ENCODE results near the gene KRTAP10-10.
"Not testable (repeated sequence)": the region's sequence is repeated elsewhere in the genome, so short reads cannot be mapped to it uniquely, and the experiment has no call there.

The KRTAP10-10 gene

DNA sequence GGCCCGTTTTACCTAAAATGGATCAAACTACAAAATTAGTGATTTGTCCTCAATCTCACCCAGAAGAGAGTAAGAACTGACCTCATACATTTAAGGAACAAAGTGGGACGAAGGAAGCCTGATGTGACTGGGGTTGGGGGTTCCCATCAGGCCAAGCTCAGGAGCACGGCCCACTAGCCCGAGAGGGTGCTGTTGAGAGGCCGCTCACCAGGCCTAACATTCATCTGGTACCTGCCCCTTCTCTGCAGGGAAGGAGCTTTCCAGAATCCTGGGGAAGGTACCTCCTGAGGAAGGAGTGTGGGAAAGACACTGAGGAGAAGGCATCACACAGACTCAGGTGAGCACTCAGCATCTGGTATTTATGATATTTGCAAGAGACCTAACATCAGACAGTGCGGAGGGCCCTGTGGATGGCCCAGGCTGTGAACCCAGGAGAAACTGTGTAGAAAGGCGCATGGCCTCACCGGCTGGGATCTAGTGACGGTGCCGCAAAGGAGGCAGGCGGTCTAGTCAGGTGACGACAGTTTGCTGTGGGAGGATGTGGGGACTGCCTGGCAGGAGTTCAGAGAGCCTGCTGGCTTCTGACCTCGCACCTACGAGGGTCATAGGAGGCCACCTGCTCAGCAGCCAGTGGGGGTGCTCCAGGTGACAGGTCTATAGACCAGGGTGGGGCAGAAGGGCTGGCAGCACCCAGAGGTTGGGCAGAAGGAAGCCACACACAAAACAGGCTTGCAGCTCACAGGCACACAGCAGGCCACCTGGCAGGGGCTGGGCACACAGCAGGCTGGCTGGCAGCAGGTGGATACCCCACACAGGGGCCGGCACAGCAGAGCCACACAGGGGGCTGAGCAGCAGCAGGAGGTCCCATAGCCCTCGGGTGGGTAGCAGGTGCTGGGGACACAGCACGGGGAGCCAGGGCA lies 16.8 kb downstream of the KRTAP10-10 start:
- no peak for DNase-seq

DNA sequence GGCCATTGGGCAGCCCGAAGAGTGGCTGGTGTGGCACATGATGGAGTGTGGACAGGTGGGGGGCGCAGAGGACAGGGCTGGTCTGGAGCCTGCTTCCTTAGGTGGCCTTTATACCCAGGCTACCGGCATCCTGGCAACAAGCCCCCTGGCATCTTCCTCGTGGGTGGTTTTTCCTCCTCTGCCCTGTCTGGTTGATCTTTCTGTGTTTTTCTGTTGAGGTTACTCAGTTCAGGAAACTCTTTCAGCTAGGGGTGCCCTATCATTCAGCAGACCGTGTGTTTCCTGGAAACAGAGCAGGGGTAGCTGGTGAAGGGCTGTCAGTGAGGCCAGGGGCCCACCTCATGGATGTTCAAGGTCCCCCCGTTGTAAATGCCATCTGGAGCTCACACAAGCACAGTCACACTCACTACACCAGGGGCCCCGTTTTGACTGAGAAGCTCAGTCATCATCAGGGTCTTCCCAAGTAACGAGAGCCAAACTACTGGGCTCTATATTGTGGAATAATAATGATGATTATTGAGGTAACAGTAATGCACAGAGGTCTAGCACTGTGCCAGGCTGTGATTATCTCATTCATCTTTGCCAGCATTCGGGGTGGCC lies 17.5 kb downstream of the KRTAP10-10 start, which contains the start of gene KRTAP12-4:
TSS of gene KRTAP12-4 (minus strand) at position 84 of the 600 bp plus-strand sequence. CDS start at position 39, 45 bp downstream.
- no peak for DNase-seq

DNA sequence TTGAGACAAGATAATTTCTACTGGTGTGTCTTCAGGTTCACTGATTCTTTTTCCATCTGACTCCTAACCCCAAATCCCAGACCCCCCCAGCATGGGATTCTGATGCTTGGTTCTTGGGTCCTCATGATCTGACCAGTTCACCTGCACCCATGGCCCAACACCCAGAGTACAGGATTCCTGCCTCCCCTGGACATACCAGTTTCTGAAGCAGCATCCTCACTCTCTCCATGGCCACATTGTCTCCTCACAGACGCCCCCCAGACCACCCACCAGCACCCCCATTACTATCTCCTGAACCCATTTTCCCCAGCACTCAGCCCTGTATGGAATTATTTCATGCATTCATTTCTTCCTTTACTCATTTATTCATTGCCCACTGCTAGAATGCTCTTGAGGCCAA lies 19.7 kb downstream of the KRTAP10-10 start:
- no peak for DNase-seq

DNA sequence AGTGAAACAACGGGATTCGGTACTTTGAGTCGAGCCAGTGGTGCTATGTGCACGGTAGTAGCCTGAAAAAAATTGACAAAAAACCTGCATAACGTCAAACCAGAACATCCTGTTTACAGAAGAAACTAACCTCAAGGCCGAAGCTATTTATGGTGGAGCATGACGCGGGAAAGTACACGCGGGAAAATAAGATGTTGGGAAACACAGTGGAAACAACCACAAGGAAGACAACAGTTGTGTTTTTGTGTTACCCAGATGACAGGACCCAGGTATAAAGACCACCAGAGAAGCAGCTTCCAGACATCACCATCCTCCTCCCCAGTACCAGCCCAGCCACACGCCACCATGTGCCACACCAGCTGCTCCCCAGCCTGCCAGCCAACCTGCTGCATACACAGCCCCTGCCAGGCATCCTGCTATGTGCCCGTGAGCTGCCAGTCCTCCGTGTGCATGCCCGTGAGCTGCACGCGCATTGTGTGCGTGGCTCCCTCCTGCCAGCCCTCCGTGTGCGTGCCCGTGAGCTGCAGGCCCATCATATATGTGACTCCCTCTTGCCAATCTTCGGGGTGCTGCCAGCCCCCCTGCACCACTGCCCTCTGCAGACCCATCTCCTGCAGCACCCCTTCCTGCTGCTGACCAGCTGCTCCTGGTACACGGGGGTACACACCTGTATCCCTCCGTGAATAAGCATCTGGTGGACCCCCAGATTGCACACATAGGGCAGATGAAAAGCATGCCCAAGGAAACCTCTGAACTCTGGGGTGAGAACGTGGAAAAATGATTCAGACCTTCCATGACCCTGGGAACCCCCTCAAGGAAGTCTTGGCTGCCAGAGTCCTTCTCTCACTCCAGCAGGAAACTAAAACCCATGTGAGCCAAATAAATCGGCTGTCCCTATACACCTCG lies 20.7 kb downstream of the KRTAP10-10 start, which contains the start of gene KRTAP12-3:
TSS of gene KRTAP12-3 (plus strand) at position 298 of the 906 bp plus-strand sequence. CDS start at position 346, 48 bp downstream.
- no peak for DNase-seq

DNA sequence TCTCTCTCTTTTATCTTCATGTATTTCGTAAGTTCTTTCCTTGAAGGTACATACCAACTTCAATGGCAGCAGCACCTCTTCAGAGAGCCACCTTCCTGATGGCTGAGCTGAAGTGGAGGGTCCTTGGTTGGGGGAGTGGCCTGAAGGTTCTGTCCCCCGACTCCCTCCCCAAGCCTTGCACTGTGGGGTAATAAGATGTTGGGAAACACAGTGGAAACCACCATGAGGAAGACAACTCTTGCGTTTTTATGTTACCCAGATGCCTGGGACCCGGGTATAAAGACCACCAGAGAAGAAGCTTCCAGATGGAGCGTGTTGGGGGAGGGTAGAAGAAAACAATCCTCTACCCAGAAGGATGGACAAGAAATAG lies 21.4 kb downstream of the KRTAP10-10 start:
- no peak for DNase-seq

DNA sequence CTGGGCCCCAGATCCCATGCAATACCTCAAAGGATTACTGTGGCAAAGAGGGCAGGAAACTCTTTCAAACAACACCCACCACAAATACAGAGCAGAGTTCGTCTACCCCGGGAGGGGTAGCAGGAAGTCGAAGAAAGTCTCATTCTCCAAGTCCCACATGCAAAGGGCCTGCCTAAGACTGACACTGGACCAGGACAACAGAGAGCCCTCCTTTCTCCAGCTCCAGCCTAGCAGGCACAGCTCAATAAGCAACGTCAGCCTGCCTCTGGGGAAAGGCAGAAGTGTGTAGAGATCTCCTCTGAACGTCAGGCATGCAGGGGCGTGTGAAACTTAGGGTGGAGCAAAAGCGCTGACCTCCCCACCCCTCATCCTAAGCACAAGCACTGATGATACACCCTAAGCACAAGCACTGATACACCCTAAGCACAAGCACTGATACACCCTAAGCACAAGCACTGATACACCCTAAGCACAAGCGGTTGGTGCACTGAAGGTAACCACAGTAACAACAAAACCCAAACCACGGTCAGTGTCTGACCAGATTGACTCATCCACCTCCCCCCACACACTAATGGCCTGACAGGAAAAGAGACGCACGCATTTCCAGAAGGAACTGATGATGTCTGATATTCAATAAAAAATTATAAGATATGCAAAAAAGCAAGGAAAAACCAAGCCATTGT lies 21.9 kb downstream of the KRTAP10-10 start:
- no peak for DNase-seq

DNA sequence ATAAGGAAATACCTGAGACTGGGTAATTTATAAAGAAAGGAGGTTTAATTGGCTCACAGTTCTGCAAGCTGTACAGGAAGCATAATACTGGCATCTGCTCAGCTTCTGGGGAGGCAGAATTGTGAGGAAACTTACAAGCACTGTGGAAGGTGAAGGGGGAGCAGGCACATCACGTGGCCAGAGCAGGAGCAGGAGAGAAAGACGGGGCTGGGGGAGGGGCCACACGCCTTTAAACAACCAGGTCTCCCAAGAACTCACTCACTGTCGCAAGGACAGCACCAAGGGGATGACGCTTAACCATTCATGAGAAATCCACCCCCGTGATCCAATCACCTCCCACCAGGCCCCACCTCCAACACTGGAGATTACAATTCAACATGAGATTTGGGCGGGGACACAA lies 24.4 kb downstream of the KRTAP10-10 start:
- DNase-seq = not testable (repeated sequence)

DNA sequence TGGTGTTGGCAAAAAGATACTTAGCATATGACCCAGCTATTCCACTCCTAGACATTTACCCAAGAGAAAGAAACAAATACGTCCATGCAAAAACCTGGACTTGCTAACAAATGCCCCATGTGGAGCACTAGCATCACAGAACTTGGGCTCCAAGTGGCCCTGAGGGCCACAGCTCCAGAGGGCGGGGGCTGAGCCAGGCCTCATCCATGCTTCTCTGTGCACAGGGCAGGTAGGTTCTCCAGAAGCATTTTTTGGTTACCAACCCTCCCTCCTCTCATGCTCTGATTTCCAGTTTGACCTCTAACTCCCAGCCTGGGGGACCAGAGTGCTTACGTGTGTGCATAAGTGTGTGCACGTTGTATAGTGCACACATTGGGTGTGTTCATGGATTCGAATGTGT lies 27.5 kb downstream of the KRTAP10-10 start:
- DNase-seq = no peak

DNA sequence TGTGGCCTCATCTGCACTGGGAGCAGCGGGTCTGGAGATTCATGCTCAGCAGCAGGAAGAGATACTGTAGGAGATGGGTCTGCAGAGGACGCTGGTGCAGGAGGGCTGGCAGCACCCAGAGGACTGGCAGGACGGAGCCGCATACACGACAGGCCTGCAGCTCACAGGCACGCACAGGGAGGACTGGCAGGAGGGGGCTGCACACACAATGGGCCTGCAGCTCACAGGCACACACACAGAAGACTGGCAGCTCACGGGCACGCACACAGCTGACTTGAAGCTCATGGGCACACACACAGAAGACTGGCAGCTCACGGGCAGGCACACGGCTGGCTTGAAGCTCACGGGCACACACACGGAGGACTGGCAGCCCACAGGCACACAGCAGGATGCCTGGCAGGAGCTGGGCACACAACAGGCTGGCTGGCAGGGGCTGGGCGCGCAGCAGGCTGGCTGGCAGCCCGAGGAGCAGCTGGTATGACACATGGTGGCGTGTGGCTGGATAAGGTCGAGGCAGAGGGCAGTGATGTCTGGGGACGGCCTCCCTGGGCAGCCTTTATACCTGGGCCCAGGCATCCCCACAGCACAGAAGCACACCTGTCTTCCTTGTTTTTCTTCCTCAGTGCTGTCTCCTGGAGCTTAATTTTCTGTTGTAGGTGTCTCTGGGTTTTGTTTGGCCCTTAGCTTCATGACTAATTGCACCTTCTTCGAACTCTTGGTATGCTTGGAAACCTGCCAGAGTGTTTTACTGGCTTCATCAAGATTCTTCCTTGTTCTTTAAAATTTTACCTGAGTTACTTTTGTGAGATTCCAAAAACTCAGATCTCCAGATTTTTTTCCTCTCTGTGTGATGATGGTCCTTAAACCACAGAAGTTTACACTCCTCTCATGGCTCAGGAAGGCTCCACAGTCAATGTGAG lies 29.5 kb downstream of the KRTAP10-10 start, which contains the start of gene KRTAP12-2:
TSS of gene KRTAP12-2 (minus strand) at position 527 of the 920 bp plus-strand sequence. CDS start at position 486, 41 bp downstream.
- no peak for DNase-seq

DNA sequence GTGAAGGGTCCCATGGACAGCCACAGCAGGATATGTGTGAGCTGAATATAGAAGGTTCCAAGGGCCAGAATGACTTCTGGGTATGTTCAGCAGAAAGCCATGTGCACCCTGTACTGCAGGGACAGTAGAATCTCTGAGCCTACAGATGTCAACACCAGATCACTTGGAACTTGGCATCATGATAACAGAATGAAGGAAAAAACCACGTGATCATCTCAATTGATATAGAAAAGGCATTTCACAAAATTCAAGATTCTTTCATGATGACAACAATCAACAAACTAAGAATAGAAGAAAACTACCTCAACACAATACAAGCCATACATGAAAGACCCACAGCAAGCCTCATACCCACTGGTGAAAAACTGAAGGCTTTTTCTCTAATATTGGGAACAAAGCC lies 30.5 kb downstream of the KRTAP10-10 start:
- no peak for DNase-seq

DNA sequence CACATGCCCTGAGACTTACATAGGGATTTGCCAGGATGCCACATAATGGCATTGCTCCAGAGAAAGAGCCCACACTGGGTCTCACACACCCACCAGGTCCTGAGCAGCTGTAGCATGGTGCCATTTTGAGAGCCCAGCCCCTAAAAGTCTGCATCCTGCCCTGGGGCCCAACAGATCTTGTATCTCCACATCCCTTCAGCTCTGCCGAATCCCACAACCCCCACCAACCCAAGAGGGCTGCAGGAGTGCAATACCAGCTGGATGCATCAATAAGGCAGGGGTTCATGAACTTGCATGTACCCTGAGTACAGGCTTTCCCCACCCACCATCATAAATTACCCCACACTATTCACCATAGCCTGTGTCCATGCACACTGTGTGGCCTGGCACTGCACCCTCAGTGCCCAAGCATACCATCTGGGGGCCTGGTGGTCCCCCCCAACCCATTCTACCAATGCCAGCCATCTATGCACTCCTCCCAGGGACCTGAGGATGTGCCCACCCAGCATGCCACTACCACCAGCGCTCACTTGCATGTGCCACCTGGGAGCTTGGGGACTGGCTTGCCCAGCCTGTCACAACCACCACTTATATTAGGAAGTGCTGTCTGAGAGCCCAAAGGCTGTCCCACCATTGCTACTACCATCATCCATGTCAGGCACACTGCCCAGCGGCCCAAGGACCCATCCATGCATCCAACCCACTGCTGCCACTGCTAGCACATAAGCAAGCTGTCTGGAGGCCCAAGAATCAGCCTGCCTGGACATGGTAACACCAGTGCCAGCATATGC lies 33.7 kb downstream of the KRTAP10-10 start:
- DNase-seq = no peak

DNA sequence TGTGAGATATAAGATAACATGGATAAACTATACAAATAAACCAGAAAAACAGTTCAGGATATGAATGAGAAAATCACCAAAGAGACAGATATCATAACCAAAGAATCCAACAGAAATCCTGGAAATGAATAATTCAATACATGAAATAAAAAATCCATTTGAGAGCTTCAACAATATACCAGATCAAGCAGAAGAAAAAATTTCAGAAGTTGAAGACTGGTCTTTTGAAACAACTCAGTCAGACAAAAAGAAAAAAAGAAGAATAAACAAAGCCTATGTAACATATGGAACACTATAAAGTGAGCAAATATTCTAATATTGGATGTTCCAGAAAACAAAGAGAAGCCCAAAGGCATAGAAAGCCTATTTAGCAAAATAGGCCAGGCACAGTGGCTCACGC lies 34.8 kb downstream of the KRTAP10-10 start:
- no peak for DNase-seq

DNA sequence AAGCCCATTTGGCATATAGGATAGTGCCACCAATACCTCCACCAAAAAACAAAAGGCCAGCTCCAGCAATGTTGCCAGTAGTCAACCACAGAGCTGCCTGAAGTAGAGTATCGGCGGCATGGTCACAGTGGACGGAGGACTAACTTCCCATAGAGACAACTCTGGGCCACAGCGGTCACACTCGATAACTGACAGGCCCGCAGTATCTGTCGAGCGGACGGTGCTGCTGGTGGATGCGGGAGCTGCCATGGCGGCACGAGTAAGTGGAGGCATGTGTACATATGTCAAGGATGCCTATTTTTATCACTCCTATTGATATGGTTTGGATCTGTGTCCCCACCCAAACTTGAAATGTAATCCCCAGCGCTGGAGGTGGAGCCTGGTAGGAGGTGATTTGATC lies 40.7 kb downstream of the KRTAP10-10 start:
- no peak for DNase-seq

DNA sequence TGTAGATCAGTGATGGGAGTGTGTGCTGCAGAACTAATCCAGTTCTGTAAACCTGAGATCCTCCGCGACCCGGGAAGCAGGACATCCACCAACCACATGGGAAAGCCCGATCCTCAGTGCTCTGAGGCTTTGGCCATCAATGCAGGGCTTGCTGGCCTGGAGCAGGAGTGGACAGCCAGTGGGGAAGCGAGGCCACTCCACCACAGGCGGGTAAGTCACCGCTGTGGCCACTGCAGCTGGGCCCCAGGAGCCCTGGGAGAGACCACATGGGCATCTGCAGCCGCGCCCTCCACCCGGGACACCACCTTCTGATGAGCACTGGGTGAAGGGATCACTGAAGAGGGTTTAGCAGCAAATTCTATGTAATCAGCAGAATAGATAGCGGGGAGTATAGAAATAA lies 44.0 kb downstream of the KRTAP10-10 start:
- no peak for DNase-seq

DNA sequence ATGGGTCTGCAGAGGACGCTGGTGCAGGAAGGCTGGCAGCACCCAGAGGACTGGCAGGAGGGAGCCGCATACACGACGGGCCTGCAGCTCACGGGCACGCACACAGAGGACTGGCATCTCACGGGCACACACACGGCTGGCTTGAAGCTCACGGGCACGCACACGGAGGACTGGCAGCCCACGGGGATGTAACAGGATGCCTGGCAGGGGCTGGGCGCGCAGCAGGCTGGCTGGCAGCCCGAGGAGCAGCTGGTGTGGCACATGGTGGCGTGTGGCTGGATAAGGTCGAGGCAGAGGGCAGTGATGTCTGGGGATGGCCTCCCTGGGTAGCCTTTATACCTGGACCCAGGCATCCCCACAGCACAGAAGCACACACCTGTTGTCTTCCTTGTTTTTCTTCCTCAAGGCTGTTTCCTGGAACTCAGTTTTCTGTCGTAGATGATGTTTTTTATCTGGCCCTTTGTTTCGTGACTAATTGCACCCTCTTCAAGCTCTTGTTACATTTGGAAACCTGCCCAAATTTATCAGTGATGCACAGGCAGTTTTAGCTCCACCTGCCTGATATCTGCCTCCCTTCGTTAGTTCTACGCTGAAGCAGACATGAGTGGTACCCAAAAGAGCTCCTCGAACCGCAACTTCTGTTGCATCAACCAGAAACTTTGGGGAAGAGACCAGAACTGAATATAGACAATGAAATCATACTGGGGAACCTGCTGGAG lies 44.9 kb downstream of the KRTAP10-10 start, which contains the start of gene KRTAP12-1:
TSS of gene KRTAP12-1 (minus strand) at position 303 of the 719 bp plus-strand sequence. CDS start at position 263, 40 bp downstream.
- DNase-seq = no peak

DNA sequence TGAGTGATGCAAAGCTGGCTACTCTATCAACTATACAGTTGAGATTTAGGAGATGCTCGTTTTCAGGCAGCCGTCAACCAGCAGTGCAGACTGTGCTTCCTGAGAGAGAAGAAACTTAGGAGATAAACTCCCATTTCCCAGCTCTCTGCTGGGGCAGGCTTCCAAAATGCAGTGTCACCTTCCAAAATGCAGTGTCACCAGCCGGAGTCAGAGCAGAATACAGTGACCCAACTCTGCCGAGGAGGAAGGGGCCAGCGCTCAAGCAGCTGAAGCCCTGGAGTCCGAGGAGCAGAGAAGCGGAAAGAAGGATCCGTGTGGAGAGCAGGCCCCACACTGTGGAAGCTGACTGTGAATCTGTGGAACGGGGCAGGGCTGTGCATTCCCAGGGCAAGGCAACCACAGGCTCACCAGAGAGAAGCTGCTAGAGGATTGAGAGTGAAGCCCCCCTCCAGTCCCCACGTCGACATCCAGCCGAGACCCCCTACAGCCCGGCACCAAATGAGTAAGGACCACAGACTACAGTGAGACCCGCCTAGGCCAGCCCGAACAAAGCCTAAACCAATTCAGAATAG lies 45.5 kb downstream of the KRTAP10-10 start:
- DNase-seq = no peak

DNA sequence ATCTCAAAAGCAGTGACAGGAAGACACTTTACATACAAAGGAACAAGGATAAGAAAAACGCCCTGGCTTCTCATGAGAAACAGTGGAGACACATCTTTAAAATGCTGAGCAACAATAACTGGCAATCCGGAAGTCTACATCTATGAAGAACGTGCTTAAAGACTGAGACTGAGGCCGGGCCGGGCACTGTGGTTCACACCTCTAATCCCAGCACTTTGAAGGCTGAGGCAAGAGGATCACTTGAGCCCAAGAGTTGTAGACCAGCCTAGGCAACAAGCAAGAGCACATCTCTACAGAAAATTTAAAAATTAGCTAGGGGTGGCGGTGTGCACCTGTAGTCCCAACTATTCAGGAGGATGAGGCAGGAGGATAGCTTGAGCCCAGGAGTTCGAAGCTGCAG lies 46.9 kb downstream of the KRTAP10-10 start:
- DNase-seq = no peak

DNA sequence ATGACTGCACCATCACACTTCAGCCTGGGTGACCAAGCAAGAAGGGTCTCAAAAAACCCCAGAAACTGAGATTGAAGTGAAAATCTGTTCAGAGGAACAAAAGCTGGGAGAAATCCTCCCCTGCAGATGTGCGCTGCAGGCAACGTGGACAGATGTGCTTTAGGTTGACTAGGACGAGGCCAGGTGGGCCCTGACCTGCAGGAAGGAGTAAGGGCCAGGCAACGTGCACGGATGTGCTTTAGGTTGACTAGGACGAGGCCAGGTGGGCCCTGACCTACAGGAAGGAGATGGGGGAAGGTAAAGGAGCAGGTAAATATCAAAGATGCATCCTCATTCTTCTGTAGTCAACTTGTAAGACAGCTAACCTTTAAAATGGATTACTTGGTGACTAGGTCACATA lies 47.3 kb downstream of the KRTAP10-10 start:
- no peak for DNase-seq

DNA sequence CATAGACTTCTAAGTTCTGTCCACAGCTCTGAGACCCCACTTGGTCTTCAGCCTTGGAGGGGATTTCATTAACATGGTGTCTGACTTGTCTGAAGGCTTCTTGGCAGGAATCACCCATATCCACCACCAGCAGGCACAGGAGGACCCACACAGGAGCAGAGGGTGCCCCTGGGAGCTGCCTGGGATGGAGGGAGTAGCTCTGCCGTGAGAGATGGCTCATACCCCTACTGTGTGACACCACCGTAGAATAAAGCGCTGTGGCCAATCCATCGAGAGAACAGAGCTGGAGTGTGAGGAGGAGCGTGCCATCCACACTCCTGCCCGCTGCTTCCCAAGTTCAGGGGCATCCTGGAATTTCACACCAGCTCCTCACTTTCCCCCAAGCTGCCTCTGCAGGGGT lies 47.9 kb downstream of the KRTAP10-10 start:
- DNase-seq = not testable (repeated sequence)
